Hepatocyte (in vitro differentiated cells): ENCODE results near the gene KIF2A. TPM values are rescaled to one million over a fixed set of nuclear protein-coding genes. Genes with fewer than 3 reads are reported as not detected.
"Not testable (repeated sequence)": the region's sequence is repeated elsewhere in the genome, so short reads cannot be mapped to it uniquely, and the experiment has no call there.

Experiments
- DNase-seq: peaks from one replicate; pipeline ENCODE4 v3.0.0-alpha.2; 2016; ENCODE audit warnings: low spot score
- H2AFZ ChIP-seq: fragments of 200-600 bp; sonication (generic); 2 replicates; pipeline ENCODE4 v1.6.0; 2016; ENCODE audit warnings: antibody characterized with exemption, mild to moderate bottlenecking
- H3K27ac ChIP-seq: fragments of 200-600 bp; sonication (generic); 2 replicates; pipeline ENCODE4 v1.5.1; 2016; ENCODE audit warnings: mild to moderate bottlenecking
- H3K27me3 ChIP-seq: fragments of 200-600 bp; sonication (generic); 2 replicates; pipeline ENCODE4 v1.6.1; 2016
- H3K36me3 ChIP-seq: fragments of 200-600 bp; sonication (generic); replicated peaks from 2 replicates; pipeline ENCODE4 v1.5.1; 2016; ENCODE audit warnings: low read depth; ENCODE audit not compliant: insufficient read depth
- H3K4me1 ChIP-seq: fragments of 200-600 bp; sonication (generic); 2 replicates; pipeline ENCODE4 v1.5.1; 2016; ENCODE audit warnings: mild to moderate bottlenecking, moderate library complexity; ENCODE audit not compliant: insufficient read depth
- H3K4me2 ChIP-seq: fragments of 200-600 bp; sonication (generic); 2 replicates; pipeline ENCODE4 v1.6.0; 2016
- H3K4me3 ChIP-seq: fragments of 200-600 bp; sonication (generic); 2 replicates; pipeline ENCODE4 v1.5.1; 2016; ENCODE audit warnings: mild to moderate bottlenecking
- H3K79me2 ChIP-seq: fragments of 200-600 bp; sonication (generic); 2 replicates; pipeline ENCODE4 v1.6.0; 2017; ENCODE audit warnings: mild to moderate bottlenecking
- H3K9me2 ChIP-seq: fragments of 200-600 bp; sonication (generic); replicated peaks from 2 replicates; pipeline ENCODE4 v1.6.0; 2017; ENCODE audit warnings: mild to moderate bottlenecking; ENCODE audit not compliant: insufficient read depth
- H3K9me3 ChIP-seq: fragments of 200-600 bp; sonication (generic); 2 replicates; pipeline ENCODE4 v1.5.1; 2016; ENCODE audit warnings: low read depth, mild to moderate bottlenecking
- H4K20me1 ChIP-seq: fragments of 200-600 bp; sonication (generic); 2 replicates; pipeline ENCODE4 v1.6.0; 2016; ENCODE audit warnings: mild to moderate bottlenecking; ENCODE audit not compliant: insufficient read depth, poor library complexity, severe bottlenecking
- CTCF ChIP-seq: fragments of 200-600 bp; sonication (generic); IDR thresholded peaks from 2 replicates; pipeline ENCODE4 v1.5.1; 2016; ENCODE audit warnings: antibody characterized with exemption, mild to moderate bottlenecking; ENCODE audit not compliant: poor library complexity
- EZH2 ChIP-seq: fragments of 200-600 bp; sonication (generic); IDR thresholded peaks from 2 replicates; pipeline ENCODE4 v1.6.1; 2016; ENCODE audit warnings: antibody characterized with exemption, mild to moderate bottlenecking, borderline replicate concordance
- EZH2phosphoT487 ChIP-seq: fragments of 200-600 bp; sonication (generic); IDR thresholded peaks from one replicate; pipeline ENCODE4 v1.6.1; 2018; ENCODE audit warnings: antibody characterized with exemption, mild to moderate bottlenecking, low read depth, moderate library complexity; ENCODE audit not compliant: unreplicated experiment, severe bottlenecking
- WGBS: methylation state at CpG from one replicate; pipeline ENCODE4 v1.1.6; 2016; ENCODE audit warnings: low lambda C conversion rate; ENCODE audit errors: missing lambda C conversion rate; 5-methylcytosine and 5-hydroxymethylcytosine counted together
- polyA plus RNA-seq: library from polyadenylated mRNA; unstranded; fragments of >200 nt; fragmentation: Nextera tagmentation; extraction: Ambion mirVana; gene quantifications from 2 replicates; pipeline ENCODE4 v1.2.1, GENCODE V29; 2016
- total RNA-seq: library from RNA; depleted of rRNA; stranded (reverse); fragments of >200 nt; gene quantifications from 2 replicates; pipeline ENCODE4 v1.2.3, GENCODE V29; 2014

Gene KIF2A
- total and polyA plus RNA-seq, 2 experiments from 2014 or later, result 28.3 to 46.9 TPM

- H4K20me1 ChIP-seq, result no peaks in the 10 kb centered on the region
- no peak overlapping the region for H3K4me2 ChIP-seq
- no peaks in the 10 kb centered on the region for H3K4me1 ChIP-seq
- H3K36me3 ChIP-seq, result no peaks in the 10 kb centered on the region
- TF ChIP-seq CTCF (no peak), EZH2phosphoT487 (no peak)
- no peaks in the 10 kb centered on the region for H3K9me2 ChIP-seq
- H3K9me3 ChIP-seq, result no peaks in the 10 kb centered on the region
- DNase-seq, result no peak
- 100% methylated on average over 1 of the region's 1 CpG for WGBS
- no peaks in the 10 kb centered on the region for H3K27me3 ChIP-seq
- no peak overlapping the region for H3K27ac ChIP-seq
- no peaks in the 10 kb centered on the region for H3K79me2 ChIP-seq
- H3K4me3 ChIP-seq, result no peak overlapping the region
- no peak overlapping the region for H2AFZ ChIP-seq
Observed at GRCh38 chr5:62288118-62288517, 17.9 kb upstream of the KIF2A start.

- Histone ChIP-seq H3K4me3 (no peak overlapping the region), H4K20me1 (no peaks in the 10 kb centered on the region), H3K4me1 (no peaks in the 10 kb centered on the region), H3K27me3 (no peaks in the 10 kb centered on the region), H2AFZ (no peak overlapping the region), H3K9me2 (no peaks in the 10 kb centered on the region), H3K36me3 (no peaks in the 10 kb centered on the region), H3K9me3 (no peaks in the 10 kb centered on the region), H3K4me2 (no peak overlapping the region), H3K79me2 (no peaks in the 10 kb centered on the region), H3K27ac (no peak overlapping the region)
- TF ChIP-seq EZH2 (no peak), CTCF (no peak), EZH2phosphoT487 (no peak)
- no peak for DNase-seq
Observed at GRCh38 chr5:62289813-62290212, 16.2 kb upstream of the KIF2A start.

- H3K36me3 ChIP-seq, H3K79me2 ChIP-seq, H3K4me1 ChIP-seq, H3K27me3 ChIP-seq, H3K9me2 ChIP-seq, H4K20me1 ChIP-seq, H2AFZ ChIP-seq, H3K4me3 ChIP-seq, H3K9me3 ChIP-seq, DNase-seq, H3K4me2 ChIP-seq, H3K27ac ChIP-seq: not testable (repeated sequence)
- WGBS, result 82% methylated on average over 10 of the region's 11 CpGs
Observed at GRCh38 chr5:62291829-62292228, 14.2 kb upstream of the KIF2A start.

GRCh38 chr5:62296998-62297397 lies 9.0 kb upstream of the KIF2A start:
- no peaks in the 10 kb centered on the region for H3K27me3 ChIP-seq
- TF ChIP-seq EZH2phosphoT487, result no peak
- no peak for TF ChIP-seq CTCF
- TF ChIP-seq EZH2, result no peak
- no peaks in the 10 kb centered on the region for H3K36me3 ChIP-seq
- no peak overlapping the region for H3K27ac ChIP-seq
- no peaks in the 10 kb centered on the region for H3K9me3 ChIP-seq
- H4K20me1 ChIP-seq, result no peaks in the 10 kb centered on the region
- no peaks in the 10 kb centered on the region for H3K79me2 ChIP-seq
- no peaks in the 10 kb centered on the region for H3K4me1 ChIP-seq
- H3K4me2 ChIP-seq, result no peak overlapping the region
- no peak overlapping the region for H3K4me3 ChIP-seq
- 83% methylated on average over 2 of the region's 2 CpGs for WGBS
- H2AFZ ChIP-seq, result no peak overlapping the region
- no peak for DNase-seq
- no peaks in the 10 kb centered on the region for H3K9me2 ChIP-seq
